ENCODE data around the gene MMP28.

MMP28 gene

DNA sequence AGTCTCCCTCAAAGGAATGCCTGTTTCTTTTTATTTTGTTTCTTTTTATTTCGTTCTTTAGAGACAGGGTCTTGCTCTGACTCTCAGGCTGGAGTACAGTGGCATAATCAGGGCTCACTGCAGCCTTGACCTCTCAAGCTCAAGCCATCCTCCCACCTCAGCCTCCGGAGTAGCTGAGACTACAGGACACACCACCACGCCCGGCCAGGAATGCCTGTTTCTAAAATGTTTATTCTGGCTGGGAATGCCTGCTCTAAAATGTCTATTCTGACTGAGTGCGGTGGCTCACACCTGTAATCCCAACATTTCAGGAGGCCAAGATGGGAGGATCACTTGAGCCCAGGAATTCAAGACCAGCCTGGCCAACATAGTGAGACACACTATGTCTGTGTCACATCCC, 2.5 kb upstream of the MMP28 start:
- TF ChIP-seq TEAD4 (IDR thresholded peaks at IDR 0.05) (no peak), FOXM1 (IDR thresholded peaks at IDR 0.05; ENCODE audit: borderline replicate concordance, low read depth) (no peak), CREB1 (IDR thresholded peaks at IDR 0.05; ENCODE audit: low read depth) (no peak), ZBTB7A (IDR thresholded peaks at IDR 0.05; ENCODE audit: low read depth) (no peak), RAD21 (IDR thresholded peaks at IDR 0.05; ENCODE audit: low read depth) (no peak), NFIC (IDR thresholded peaks at IDR 0.05) (no peak), TCF12 (IDR thresholded peaks at IDR 0.05; ENCODE audit: low read depth) (no peak), EP300 (IDR thresholded peaks at IDR 0.05; ENCODE audit: borderline replicate concordance) (no peak), CEBPB (IDR thresholded peaks at IDR 0.05) (no peak), TAF1 (IDR thresholded peaks at IDR 0.05; ENCODE audit: low read depth) (no peak), EGR1 (IDR thresholded peaks at IDR 0.05) (no peak), YY1 (IDR thresholded peaks at IDR 0.05; ENCODE audit: low read depth) (no peak)
- TF ChIP-seq, protein P1, sequence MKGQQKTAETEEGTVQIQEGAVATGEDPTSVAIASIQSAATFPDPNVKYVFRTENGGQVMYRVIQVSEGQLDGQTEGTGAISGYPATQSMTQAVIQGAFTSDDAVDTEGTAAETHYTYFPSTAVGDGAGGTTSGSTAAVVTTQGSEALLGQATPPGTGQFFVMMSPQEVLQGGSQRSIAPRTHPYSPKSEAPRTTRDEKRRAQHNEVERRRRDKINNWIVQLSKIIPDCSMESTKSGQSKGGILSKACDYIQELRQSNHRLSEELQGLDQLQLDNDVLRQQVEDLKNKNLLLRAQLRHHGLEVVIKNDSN (IDR thresholded peaks at IDR 0.05) = no peak
- TF ChIP-seq, protein P2, sequence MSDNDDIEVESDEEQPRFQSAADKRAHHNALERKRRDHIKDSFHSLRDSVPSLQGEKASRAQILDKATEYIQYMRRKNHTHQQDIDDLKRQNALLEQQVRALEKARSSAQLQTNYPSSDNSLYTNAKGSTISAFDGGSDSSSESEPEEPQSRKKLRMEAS (IDR thresholded peaks at IDR 0.05) = no peak
- TF ChIP-seq, protein P3, sequence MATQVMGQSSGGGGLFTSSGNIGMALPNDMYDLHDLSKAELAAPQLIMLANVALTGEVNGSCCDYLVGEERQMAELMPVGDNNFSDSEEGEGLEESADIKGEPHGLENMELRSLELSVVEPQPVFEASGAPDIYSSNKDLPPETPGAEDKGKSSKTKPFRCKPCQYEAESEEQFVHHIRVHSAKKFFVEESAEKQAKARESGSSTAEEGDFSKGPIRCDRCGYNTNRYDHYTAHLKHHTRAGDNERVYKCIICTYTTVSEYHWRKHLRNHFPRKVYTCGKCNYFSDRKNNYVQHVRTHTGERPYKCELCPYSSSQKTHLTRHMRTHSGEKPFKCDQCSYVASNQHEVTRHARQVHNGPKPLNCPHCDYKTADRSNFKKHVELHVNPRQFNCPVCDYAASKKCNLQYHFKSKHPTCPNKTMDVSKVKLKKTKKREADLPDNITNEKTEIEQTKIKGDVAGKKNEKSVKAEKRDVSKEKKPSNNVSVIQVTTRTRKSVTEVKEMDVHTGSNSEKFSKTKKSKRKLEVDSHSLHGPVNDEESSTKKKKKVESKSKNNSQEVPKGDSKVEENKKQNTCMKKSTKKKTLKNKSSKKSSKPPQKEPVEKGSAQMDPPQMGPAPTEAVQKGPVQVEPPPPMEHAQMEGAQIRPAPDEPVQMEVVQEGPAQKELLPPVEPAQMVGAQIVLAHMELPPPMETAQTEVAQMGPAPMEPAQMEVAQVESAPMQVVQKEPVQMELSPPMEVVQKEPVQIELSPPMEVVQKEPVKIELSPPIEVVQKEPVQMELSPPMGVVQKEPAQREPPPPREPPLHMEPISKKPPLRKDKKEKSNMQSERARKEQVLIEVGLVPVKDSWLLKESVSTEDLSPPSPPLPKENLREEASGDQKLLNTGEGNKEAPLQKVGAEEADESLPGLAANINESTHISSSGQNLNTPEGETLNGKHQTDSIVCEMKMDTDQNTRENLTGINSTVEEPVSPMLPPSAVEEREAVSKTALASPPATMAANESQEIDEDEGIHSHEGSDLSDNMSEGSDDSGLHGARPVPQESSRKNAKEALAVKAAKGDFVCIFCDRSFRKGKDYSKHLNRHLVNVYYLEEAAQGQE (IDR thresholded peaks at IDR 0.05; ENCODE audit: low read depth) = no peak

DNA sequence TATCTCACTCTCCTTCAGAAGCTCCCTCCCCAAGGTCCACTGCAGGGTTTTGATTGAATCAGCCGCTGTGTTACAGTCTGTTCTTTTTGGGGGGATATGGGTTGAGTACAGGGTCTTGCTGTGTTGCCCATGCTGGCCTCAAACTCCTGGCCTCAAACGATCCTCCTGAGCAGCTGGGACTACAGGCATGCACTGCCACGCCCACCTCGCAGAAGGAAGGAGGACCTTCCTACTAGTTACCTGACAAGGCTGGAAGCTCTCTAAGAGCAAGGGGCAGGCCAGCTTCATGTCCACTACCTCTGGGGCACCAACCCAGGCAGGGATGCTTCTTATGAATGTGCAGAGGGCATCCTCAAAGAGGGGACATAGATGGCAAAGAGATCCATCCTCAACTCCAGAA, 1.9 kb upstream of the MMP28 start:
- no peak for TF ChIP-seq EP300 (IDR thresholded peaks at IDR 0.05; ENCODE audit: borderline replicate concordance)
- no peak for TF ChIP-seq EGR1 (IDR thresholded peaks at IDR 0.05)
- no peak for TF ChIP-seq FOXM1 (IDR thresholded peaks at IDR 0.05; ENCODE audit: borderline replicate concordance, low read depth)
- no peak for TF ChIP-seq CREB1 (IDR thresholded peaks at IDR 0.05; ENCODE audit: low read depth)
- TF ChIP-seq CEBPB (IDR thresholded peaks at IDR 0.05) = no peak
- TF ChIP-seq, protein P2 (IDR thresholded peaks at IDR 0.05) = no peak
- TF ChIP-seq, protein P3 (IDR thresholded peaks at IDR 0.05; ENCODE audit: low read depth) = no peak
- TF ChIP-seq ZBTB7A (IDR thresholded peaks at IDR 0.05; ENCODE audit: low read depth) = no peak
- TF ChIP-seq TEAD4 (IDR thresholded peaks at IDR 0.05) = no peak
- TF ChIP-seq TAF1 (IDR thresholded peaks at IDR 0.05; ENCODE audit: low read depth) = no peak
- no peak for TF ChIP-seq YY1 (IDR thresholded peaks at IDR 0.05; ENCODE audit: low read depth)
- no peak for TF ChIP-seq TCF12 (IDR thresholded peaks at IDR 0.05; ENCODE audit: low read depth)
- TF ChIP-seq, protein P1 (IDR thresholded peaks at IDR 0.05) = no peak
- TF ChIP-seq RAD21 (IDR thresholded peaks at IDR 0.05; ENCODE audit: low read depth) = no peak

DNA sequence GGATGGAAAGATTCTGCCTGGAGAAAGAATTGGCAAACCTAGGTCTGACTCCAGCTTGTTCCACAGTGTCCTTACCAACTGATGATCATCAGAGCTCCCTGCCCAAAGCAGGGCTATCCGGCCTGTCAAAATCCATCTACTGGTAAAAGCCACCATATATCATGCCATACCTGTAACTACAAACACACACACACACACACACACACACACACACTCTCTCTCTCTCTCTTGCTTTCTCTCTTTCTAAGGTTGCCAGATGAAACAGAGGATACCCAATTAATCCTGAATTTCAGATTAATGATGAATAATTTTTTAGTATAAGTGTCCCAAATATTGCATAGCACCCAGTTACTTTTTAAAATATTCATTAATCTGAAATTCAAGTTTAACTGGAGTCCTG, 1.5 kb upstream of the MMP28 start:
- TF ChIP-seq TCF12 (IDR thresholded peaks at IDR 0.05; ENCODE audit: low read depth) = no peak
- TF ChIP-seq FOXM1 (IDR thresholded peaks at IDR 0.05; ENCODE audit: borderline replicate concordance, low read depth) = no peak
- TF ChIP-seq TAF1 (IDR thresholded peaks at IDR 0.05; ENCODE audit: low read depth) = no peak
- no peak for TF ChIP-seq CREB1 (IDR thresholded peaks at IDR 0.05; ENCODE audit: low read depth)
- no peak for TF ChIP-seq CEBPB (IDR thresholded peaks at IDR 0.05)
- TF ChIP-seq EP300 (IDR thresholded peaks at IDR 0.05; ENCODE audit: borderline replicate concordance) = no peak
- TF ChIP-seq EGR1 (IDR thresholded peaks at IDR 0.05) = no peak
- TF ChIP-seq, protein P3 (IDR thresholded peaks at IDR 0.05; ENCODE audit: low read depth) = no peak

DNA sequence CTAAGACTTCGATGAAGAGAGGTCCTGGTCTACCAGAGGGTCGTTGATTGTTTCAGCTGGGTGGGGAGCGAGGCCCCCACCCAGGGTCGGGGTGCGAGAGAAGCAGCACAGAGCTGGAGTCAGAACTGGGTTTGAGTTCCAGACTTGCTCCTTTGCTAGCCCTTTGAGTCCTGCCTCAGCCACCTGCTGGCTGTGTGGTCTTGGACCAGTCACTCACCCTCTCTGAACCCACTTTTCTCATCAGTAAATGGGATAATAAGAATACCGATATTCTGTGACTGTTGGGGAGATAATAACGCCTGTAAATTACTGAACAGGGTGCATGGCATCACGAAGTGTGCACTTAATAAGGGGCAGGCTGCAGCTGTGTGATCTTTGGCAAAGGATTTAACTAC, 427 bp upstream of the MMP28 start:
- TF ChIP-seq NFIC (IDR thresholded peaks at IDR 0.05) (no peak), YY1 (IDR thresholded peaks at IDR 0.05; ENCODE audit: low read depth) (no peak), FOXM1 (IDR thresholded peaks at IDR 0.05; ENCODE audit: borderline replicate concordance, low read depth) (no peak), CEBPB (IDR thresholded peaks at IDR 0.05) (no peak), TCF12 (IDR thresholded peaks at IDR 0.05; ENCODE audit: low read depth) (no peak), EGR1 (IDR thresholded peaks at IDR 0.05) (no peak)
- TF ChIP-seq, protein P2 (IDR thresholded peaks at IDR 0.05) = no peak
